ENCODE results near the gene TMEM131. TPM values are rescaled to one million over a fixed set of nuclear protein-coding genes. Genes with fewer than 3 reads are reported as not detected.
A peak's percentile ranks its signal among the peaks of the same experiment; 100 is the strongest.

Gene TMEM131
- total RNA-seq, 2 experiments from 2014 or later: 31.3 to 31.9 TPM

DNA sequence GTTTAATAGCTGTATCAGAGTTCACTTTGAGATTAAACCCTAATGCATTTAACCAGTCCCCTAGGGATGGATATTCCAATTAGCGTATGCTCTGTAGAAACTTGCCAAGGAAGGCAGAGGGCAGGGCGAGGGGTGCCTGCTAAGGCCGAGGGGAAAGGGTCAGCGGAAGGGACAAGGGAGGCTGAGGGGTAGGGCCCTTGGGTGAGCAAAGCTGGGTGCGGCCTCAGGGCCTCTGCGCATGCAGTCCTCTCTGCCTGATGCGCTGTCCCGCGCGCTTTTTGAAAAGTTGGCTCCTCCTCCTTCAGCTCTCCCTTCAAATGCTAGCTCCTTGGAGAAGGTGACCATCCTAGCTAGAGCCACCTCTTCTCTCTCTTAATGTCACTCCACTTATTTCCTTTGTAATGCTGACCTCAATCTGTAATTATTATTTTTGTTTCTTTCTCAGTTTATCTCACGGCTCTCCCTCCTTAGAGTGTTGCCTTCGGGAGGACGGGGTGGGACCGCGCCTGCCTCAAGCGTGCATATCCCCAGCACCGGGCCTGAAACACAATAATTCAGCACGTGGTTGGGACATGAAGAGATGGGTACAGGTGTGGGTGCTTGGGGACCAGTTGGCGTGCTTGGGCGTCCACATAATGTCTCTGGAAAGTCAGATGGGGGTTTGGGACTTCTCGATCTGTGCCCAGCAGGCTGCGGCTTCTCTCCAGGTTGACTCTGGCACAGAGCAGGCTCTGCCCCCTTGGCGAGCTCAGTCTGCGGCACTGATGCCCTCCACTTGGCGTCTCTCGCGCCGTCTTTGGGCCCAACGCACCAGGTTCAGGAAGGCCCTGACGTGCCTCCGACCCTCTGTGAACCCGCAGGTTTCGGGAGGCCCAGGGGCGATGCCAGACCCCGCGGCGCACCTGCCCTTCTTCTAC is 272.3 kb downstream of the TMEM131 start:
- no peak for DNase-seq
- Mint-ChIP-seq H3K9me3 (no peaks in the 10 kb centered on the region), H3K4me1 (peaks cover 78% of the 10 kb centered on the region), H3K27ac (peak overlapping the region; percentile 7), H3K27me3 (no peaks in the 10 kb centered on the region), H3K4me3 (no peak overlapping the region), H3K36me3 (ENCODE audit: low read depth) (peaks cover 95% of the 10 kb centered on the region)
- CTCF ChIA-PET: interaction anchor here (0.6 kb wide), 2 partner anchors 17 to 24 kb away, joined by 3 read pairs; no protein-coding TSS in a partner anchor
- POLR2A ChIA-PET: interaction anchor here (0.8 to 1.7 kb wide), 2 partner anchors 9 to 16 kb away, joined by 3 read pairs; no protein-coding TSS in a partner anchor

DNA sequence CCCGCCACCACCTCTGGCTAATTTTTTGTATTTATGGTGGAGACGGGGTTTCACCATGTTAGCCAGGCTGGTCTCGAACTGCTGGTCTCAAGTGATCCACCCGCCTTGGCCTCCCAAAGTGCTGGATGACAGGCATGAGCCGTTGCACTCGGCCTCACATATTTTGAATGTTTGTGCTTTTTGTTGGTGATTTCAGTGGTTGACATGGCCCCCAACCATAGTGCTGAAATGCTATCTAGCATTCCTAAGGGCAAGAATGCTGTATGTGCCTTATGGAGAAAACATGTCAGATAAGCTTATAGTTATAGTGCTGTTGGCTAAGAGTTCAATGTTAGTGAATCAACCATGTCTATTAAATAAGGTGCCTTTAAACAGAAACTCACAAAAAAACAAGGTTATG is 273.5 kb downstream of the TMEM131 start:
- ChIA-PET CTCF (interaction anchor here (1.2 kb wide), 1 partner anchor 12 kb away, joined by 4 read pairs; no protein-coding TSS in a partner anchor), POLR2A (interaction anchor here (0.8 kb wide), 1 partner anchor 8 kb away, joined by 3 read pairs; no protein-coding TSS in a partner anchor)
- DNase-seq: no peak
- Mint-ChIP-seq H3K4me3 (no peak overlapping the region), H3K27me3 (no peaks in the 10 kb centered on the region), H3K9me3 (no peaks in the 10 kb centered on the region), H3K27ac (no peak overlapping the region), H3K36me3 (ENCODE audit: low read depth) (peaks cover 94% of the 10 kb centered on the region), H3K4me1 (peaks cover 78% of the 10 kb centered on the region)

DNA sequence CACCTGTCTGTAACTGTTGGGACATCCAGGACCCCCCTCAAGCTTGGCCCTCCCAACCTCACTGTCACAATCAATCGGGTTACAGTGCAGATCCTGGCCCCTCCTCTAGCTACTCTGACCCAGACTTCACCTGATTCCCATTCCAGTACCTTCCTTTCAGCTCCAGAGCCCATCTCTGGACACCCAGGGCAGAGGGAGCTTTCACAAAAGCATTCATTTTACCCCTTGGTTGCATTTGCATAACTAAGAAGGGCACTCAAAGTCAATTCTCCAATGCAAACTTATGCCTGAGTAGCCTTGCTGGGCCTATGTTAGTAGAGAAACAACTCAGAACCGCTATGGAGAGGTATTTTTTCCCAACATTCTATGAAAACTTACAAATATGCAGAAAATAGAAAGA is 275.0 kb downstream of the TMEM131 start:
- no peaks in the 10 kb centered on the region for H3K27me3 Mint-ChIP-seq
- peaks cover 77% of the 10 kb centered on the region for H3K4me1 Mint-ChIP-seq
- ChIA-PET POLR2A (interaction anchor here (0.6 to 0.7 kb wide), 2 partner anchors 422 to 1009 kb away, joined by 3 read pairs; no protein-coding TSS in a partner anchor), CTCF (interaction anchor here (0.7 to 1.6 kb wide), 2 partner anchors 20 to 756 kb away, joined by 3 to 5 read pairs; no protein-coding TSS in a partner anchor)
- no peak for DNase-seq
- H3K9me3 Mint-ChIP-seq: no peaks in the 10 kb centered on the region
- no peak overlapping the region for H3K4me3 Mint-ChIP-seq
- H3K27ac Mint-ChIP-seq: peak overlapping the region; percentile 98
- peaks cover 91% of the 10 kb centered on the region for H3K36me3 Mint-ChIP-seq (ENCODE audit: low read depth)

DNA sequence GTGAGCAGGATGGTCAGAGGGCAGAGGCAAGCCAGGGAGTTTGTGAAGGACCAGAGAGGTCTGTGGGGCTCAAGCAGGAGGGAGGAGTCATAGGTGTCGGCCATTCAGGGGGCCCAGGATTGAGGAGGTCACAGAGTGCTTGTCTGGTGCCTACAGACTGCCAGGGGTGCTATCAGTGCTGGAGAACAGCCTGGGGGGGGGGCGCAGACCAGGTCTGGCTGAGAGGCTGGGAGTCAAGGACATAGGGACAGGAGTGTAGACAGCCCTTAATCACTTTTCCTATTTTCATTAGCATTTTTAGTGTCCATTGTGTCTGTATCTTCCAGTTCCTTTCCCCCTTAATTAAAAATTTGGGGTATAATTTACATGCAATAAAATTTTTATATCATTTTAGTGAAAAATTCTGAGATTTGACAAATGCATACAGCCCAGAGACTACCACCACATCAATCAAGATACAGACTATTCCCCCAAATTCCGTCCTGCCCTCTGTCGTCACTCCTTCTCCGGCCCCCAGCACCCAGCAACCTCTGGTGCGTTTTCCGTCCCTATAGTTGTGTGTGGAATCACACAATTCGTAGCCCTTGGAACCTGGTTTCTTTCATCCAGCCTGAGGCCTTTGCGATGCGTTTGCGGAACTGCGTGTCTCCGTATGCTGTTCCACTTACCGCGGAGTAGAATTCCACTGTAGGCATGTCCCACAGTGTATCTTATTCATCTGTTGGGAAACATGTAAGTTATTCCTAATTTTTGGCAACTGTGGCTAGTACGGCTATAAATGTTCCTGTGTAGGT is 276.2 kb downstream of the TMEM131 start:
- no peaks in the 10 kb centered on the region for H3K27me3 Mint-ChIP-seq
- ChIA-PET CTCF (interaction anchor here (0.6 to 2.5 kb wide), 8 partner anchors 8 to 633 kb away, joined by 3 to 33 read pairs (median 6); no protein-coding TSS in a partner anchor), POLR2A (interaction anchor here (1.2 to 3.4 kb wide), 7 partner anchors 7 to 73 kb away, joined by 4 to 86 read pairs (median 11); partner anchors contain the start of genes ACTR1B and COX5B)
- peak overlapping the region; percentile 98 for H3K27ac Mint-ChIP-seq
- peak overlapping the region; percentile 95 for H3K4me3 Mint-ChIP-seq
- H3K36me3 Mint-ChIP-seq (ENCODE audit: low read depth): peaks cover 91% of the 10 kb centered on the region
- peaks cover 79% of the 10 kb centered on the region for H3K4me1 Mint-ChIP-seq
- no peaks in the 10 kb centered on the region for H3K9me3 Mint-ChIP-seq
- no peak for DNase-seq

DNA sequence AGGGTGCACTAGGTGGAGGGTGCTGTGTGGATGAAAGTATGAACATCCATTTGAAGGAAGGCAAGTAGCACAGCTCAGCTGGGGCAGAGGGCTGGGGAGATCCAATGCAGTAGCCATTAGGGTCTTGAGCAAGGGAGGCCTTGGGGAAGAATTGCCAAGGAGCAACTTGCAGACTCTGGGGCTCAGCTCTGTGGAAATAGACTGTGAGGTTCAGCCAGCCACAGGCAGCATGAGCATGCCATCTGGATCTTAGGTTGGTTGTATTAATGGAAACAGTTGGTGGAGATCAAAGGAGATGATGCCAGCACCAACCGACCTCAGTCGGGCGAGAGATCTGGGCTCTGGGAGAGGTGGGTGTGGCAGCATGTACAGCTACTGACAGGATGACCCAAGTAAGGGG is 276.8 kb downstream of the TMEM131 start:
- Mint-ChIP-seq H3K36me3 (ENCODE audit: low read depth) (peaks cover 91% of the 10 kb centered on the region), H3K27ac (peak overlapping the region; percentile 98), H3K9me3 (no peaks in the 10 kb centered on the region), H3K27me3 (no peaks in the 10 kb centered on the region), H3K4me3 (peak overlapping the region; percentile 95), H3K4me1 (peaks cover 79% of the 10 kb centered on the region)
- peak; percentile 42 for DNase-seq
- POLR2A ChIA-PET: interaction anchor here (0.9 to 3.4 kb wide), 12 partner anchors 8 to 73 kb away, joined by 4 to 86 read pairs (median 6); partner anchors contain the start of genes ACTR1B and COX5B
- CTCF ChIA-PET: interaction anchor here (0.6 to 2.5 kb wide), 12 partner anchors 8 to 633 kb away, joined by 3 to 33 read pairs (median 4); partner anchors contain the start of gene ACTR1B

DNA sequence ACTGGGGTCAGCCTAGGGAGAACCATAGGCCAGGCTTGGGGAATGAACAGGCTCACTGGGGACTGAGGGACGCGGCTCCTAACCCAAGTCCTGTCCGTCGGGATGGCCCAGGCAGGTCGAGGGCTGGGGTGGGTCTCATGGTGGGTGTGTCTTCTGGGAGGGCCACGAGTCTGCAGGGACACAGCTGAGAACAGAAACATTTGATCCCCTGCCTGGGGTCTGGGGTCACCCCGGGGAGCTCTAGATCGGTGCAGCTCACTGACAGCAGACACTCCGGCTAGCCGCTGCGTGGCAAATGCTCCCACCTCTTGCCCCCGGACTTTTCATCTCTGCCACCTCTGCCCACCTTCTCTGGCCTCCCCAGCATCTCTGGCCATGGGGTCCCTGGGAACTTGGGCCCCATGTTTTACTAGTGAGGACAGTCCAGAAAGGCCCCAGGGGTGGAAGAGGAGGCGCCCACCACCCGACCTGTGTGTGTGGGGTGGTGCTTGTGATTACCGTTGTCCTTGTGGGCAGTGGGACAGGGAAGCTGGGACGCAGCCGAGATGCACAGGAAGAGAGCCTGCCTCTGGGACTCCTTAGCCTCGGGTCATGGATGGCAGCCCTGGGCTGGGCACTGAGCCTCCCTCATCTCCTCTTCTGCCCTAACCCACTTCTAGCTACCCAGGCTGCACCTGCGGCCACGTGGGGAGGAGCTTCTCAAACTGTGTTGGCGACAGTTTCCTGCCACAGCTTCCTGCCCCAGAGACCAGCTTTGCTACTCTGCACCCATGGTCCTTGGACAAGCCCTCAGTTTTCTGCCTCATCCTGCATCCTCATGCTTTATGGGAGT is 277.5 kb downstream of the TMEM131 start:
- peaks cover 91% of the 10 kb centered on the region for H3K36me3 Mint-ChIP-seq (ENCODE audit: low read depth)
- no peaks in the 10 kb centered on the region for H3K9me3 Mint-ChIP-seq
- POLR2A ChIA-PET: interaction anchor here (0.9 to 3.4 kb wide), 12 partner anchors 9 to 72 kb away, joined by 4 to 86 read pairs (median 6); partner anchors contain the start of genes ACTR1B and COX5B
- H3K27ac Mint-ChIP-seq: peak overlapping the region; percentile 98
- CTCF ChIA-PET: interaction anchor here (0.6 to 2.5 kb wide), 14 partner anchors 7 to 634 kb away, joined by 3 to 33 read pairs (median 4); partner anchors contain the start of gene ACTR1B
- no peaks in the 10 kb centered on the region for H3K27me3 Mint-ChIP-seq
- DNase-seq: peak; percentile 89
- peaks cover 76% of the 10 kb centered on the region for H3K4me1 Mint-ChIP-seq
- H3K4me3 Mint-ChIP-seq: peak overlapping the region; percentile 95

DNA sequence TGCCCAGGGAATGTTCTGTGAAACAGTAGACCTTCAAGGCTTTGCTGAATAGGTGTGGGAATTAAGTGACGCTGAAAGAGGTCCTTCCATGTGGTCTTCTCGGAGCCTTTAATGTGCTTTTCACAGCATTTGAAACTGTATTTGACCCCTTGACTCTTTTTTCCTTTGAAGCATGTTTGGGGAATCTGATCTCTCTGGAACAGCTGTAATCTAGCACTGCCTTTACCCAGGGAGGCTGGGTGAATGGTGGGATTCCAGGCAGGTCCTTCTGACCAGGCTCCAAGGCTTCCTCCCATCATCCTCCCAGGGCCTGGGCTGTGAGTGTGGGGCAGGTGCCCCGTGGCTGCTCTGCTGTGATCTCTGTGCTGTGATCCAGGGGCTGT is 278.1 kb downstream of the TMEM131 start:
- Mint-ChIP-seq H3K27ac (peak overlapping the region; percentile 98), H3K36me3 (ENCODE audit: low read depth) (peaks cover 85% of the 10 kb centered on the region), H3K4me1 (peaks cover 79% of the 10 kb centered on the region), H3K9me3 (no peaks in the 10 kb centered on the region), H3K4me3 (peak overlapping the region; percentile 95), H3K27me3 (no peaks in the 10 kb centered on the region)
- ChIA-PET POLR2A (interaction anchor here (1.4 to 3.4 kb wide), 6 partner anchors 9 to 71 kb away, joined by 5 to 86 read pairs (median 10); partner anchors contain the start of gene COX5B), CTCF (interaction anchor here (0.7 to 2.5 kb wide), 6 partner anchors 8 to 90 kb away, joined by 3 to 33 read pairs (median 4); partner anchors contain the start of gene ACTR1B)
- no peak for DNase-seq

DNA sequence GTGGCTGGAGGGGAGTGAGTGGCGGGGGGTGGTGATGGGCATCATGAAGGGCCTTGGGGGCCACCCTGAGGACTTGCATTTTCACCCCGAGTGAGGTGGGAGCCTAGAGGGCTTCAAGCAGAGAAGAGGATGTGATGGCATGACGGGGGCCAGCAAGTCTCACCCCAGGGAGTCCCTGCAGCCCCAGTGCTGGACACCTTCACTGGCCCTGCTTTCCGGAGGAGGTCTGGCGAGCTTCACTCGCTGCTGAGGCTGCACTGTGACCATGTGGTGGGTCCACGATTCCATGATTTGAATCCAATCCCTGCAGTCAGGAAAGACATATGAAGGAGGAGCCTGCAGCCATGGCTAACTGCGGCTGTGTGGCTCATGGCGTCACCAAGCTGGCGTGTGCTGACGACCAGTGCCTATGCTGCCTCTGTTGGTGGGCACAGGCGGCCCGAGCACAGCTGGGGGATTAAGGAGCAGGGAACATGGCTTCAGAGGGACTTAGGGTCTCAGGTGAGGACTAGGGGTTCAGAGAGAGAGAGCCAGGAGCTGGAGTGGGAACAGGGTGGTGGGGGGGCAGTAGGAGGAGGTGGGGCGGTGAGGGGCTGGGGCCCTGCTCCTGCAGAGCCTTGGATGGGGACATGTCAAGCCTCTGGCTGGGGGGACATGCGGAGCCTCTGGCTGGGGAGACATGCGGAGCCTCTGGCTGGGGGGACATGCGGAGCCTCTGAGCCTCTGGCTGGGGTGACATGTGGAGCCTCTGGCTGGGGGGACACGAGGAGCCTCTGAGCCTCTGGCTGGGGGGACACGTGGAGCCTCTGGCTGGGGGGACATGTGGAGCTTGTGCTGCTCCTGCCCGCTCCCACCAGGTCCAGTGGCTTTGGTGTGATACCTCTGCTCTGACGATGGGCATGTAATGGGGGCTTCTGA is 278.8 kb downstream of the TMEM131 start:
- H3K4me3 Mint-ChIP-seq: peak overlapping the region; percentile 95
- H3K27me3 Mint-ChIP-seq: no peaks in the 10 kb centered on the region
- H3K36me3 Mint-ChIP-seq (ENCODE audit: low read depth): peaks cover 80% of the 10 kb centered on the region
- CTCF ChIA-PET: interaction anchor here (0.8 to 2.5 kb wide), 4 partner anchors 7 to 90 kb away, joined by 3 to 33 read pairs (median 10); no protein-coding TSS in a partner anchor
- H3K4me1 Mint-ChIP-seq: peaks cover 80% of the 10 kb centered on the region
- H3K27ac Mint-ChIP-seq: peak overlapping the region; percentile 98
- POLR2A ChIA-PET: interaction anchor here (2.6 to 3.4 kb wide), 3 partner anchors 10 to 71 kb away, joined by 14 to 86 read pairs (median 20); partner anchors contain the start of gene COX5B
- H3K9me3 Mint-ChIP-seq: no peaks in the 10 kb centered on the region
- no peak for DNase-seq

DNA sequence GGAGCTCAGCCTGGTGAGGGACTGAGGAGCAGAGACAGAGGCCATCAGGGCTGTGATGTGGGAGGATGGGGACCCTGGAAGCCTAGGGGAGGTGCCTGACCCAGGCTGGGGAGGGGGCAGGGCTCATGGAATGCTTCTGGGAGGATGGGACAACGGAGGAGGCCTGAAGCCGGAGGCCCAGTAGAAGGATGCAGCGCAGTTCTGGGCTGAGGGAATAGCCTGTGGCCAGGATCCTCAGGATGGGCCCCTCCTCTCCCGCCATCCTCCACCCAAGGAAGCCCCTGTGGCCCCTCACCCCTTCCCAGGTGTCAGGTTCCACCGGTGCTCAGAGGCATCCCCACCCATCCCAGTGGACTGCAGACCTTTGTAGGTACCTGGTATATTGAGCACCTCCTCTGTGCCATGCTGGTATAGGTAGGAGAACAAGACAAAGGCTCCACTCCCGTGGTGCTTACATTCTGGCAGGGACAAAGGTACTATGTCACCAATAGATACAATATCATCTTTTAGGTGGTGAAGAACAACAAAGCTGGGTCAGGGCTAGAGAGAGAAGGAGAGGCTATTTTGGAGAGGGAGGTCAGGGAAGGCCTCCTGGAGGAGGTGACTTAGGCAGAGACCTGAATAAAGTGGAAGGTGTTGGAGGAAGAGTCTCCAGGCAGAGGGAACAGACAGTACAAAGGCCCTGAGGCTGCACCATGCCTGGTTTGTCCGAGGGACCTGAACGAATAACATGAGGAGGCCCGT is 279.6 kb downstream of the TMEM131 start:
- no peaks in the 10 kb centered on the region for H3K27me3 Mint-ChIP-seq
- H3K4me3 Mint-ChIP-seq: peak overlapping the region; percentile 95
- ChIA-PET CTCF (interaction anchor here (1.0 to 8.8 kb wide), 4 partner anchors 18 to 32 kb away, joined by 4 to 96 read pairs (median 32); no protein-coding TSS in a partner anchor), POLR2A (interaction anchor here (0.7 to 5.0 kb wide), 6 partner anchors 11 to 52 kb away, joined by 5 to 119 read pairs (median 24); partner anchors contain the start of gene ACTR1B)
- H3K9me3 Mint-ChIP-seq: no peaks in the 10 kb centered on the region
- H3K4me1 Mint-ChIP-seq: peaks cover 87% of the 10 kb centered on the region
- peak overlapping the region; percentile 98 for H3K27ac Mint-ChIP-seq
- peaks cover 75% of the 10 kb centered on the region for H3K36me3 Mint-ChIP-seq (ENCODE audit: low read depth)
- no peak for DNase-seq
